ENCODE results near the gene IL17RB.

DNA sequence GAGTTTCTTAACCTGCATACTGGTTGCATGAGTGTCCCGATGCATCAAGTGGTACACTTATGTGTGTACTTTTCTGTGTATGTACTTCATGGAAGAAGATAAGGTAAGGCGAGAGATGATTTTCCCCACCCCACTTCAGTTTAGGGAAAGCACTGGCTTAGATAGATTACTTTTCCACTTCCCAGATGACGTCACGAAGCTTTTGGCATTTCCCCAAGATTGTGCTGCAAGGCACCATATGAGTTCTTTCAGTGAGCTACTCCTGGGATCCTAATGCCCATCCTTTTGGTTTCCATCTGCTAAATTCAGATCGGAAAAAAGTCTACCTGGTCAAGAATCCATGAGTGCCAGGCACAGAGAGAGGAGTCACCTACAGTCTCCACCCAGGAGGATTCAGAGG, 4.5 kb downstream of the IL17RB start:
- TF ChIP-seq, protein P1, sequence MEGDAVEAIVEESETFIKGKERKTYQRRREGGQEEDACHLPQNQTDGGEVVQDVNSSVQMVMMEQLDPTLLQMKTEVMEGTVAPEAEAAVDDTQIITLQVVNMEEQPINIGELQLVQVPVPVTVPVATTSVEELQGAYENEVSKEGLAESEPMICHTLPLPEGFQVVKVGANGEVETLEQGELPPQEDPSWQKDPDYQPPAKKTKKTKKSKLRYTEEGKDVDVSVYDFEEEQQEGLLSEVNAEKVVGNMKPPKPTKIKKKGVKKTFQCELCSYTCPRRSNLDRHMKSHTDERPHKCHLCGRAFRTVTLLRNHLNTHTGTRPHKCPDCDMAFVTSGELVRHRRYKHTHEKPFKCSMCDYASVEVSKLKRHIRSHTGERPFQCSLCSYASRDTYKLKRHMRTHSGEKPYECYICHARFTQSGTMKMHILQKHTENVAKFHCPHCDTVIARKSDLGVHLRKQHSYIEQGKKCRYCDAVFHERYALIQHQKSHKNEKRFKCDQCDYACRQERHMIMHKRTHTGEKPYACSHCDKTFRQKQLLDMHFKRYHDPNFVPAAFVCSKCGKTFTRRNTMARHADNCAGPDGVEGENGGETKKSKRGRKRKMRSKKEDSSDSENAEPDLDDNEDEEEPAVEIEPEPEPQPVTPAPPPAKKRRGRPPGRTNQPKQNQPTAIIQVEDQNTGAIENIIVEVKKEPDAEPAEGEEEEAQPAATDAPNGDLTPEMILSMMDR (conservative IDR thresholded peaks at IDR 0.05; ENCODE audit: low read depth, low read length): no peak
- TF ChIP-seq CEBPB (IDR thresholded peaks at IDR 0.05; ENCODE audit: low read depth, low read length) (no peak), RCOR1 (IDR thresholded peaks at IDR 0.05; ENCODE audit: insufficient replicate concordance, low read length) (no peak), BHLHE40 (IDR thresholded peaks at IDR 0.05; ENCODE audit: low read depth, low read length) (no peak), MAZ (IDR thresholded peaks at IDR 0.05; ENCODE audit: borderline replicate concordance, low read depth, low read length) (no peak), POLR2A (IDR thresholded peaks at IDR 0.05; ENCODE audit: low read depth, low read length) (no peak)
- TF ChIP-seq, protein P2, sequence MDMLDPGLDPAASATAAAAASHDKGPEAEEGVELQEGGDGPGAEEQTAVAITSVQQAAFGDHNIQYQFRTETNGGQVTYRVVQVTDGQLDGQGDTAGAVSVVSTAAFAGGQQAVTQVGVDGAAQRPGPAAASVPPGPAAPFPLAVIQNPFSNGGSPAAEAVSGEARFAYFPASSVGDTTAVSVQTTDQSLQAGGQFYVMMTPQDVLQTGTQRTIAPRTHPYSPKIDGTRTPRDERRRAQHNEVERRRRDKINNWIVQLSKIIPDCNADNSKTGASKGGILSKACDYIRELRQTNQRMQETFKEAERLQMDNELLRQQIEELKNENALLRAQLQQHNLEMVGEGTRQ (IDR thresholded peaks at IDR 0.05; ENCODE audit: low read depth, low read length): no peak

Data from IMR-90 (cell line).